Measurements from ENCODE around the gene MTUS2.

GRCh38 chr13:29081036-29081435 is 260.9 kb downstream of the MTUS2 start:
- TF ChIP-seq POLR2AphosphoS5 (IDR thresholded peaks at IDR 0.05; ENCODE audit: low read depth, low read length) (no peak), POLR2A (IDR thresholded peaks at IDR 0.05; ENCODE audit: low read depth, low read length) (no peak), TAF1 (IDR thresholded peaks at IDR 0.05; ENCODE audit: low read depth, low read length) (no peak)
